Ishikawa (cell line): ENCODE measurements around the gene THAP3.

Experiments used
- CEBPB ChIP-seq: IDR thresholded peaks from 2 replicates; pipeline ENCODE4 v1.6.1; 2012
- EP300 ChIP-seq: IDR thresholded peaks from 2 replicates; pipeline ENCODE4 v1.6.1; 2012; ENCODE audit warnings: borderline replicate concordance
- MAX ChIP-seq: IDR thresholded peaks from 2 replicates; pipeline ENCODE4 v1.6.1; 2012
- NFIC ChIP-seq: IDR thresholded peaks from 2 replicates; pipeline ENCODE4 v1.6.1; 2012
- RAD21 ChIP-seq: IDR thresholded peaks from 2 replicates; pipeline ENCODE4 v1.6.1; 2012; ENCODE audit warnings: low read depth
- REST ChIP-seq: IDR thresholded peaks from 2 replicates; pipeline ENCODE4 v1.6.1; 2012; ENCODE audit warnings: low read depth, mild to moderate bottlenecking
- TCF12 ChIP-seq: IDR thresholded peaks from 2 replicates; pipeline ENCODE4 v1.6.1; 2012; ENCODE audit warnings: low read depth
- YY1 ChIP-seq: IDR thresholded peaks from 2 replicates; pipeline ENCODE4 v1.6.1; 2012; ENCODE audit warnings: low read depth
- ZBTB7A ChIP-seq: IDR thresholded peaks from 2 replicates; pipeline ENCODE4 v1.6.1; 2012; ENCODE audit warnings: low read depth

- TF ChIP-seq YY1 (no peak), CEBPB (no peak), TCF12 (no peak), RAD21 (no peak), ZBTB7A (no peak), REST (no peak), EP300 (no peak), NFIC (no peak), MAX (no peak)
Measured at GRCh38 chr1:6657138-6657537, 32.5 kb downstream of the THAP3 start.
